Tibial nerve (tissue), 4 donors: ENCODE measurements around the gene TMEM53.
A peak's percentile ranks its signal among the peaks of the same experiment; 100 is the strongest.

Experiments
- EP300 ChIP-seq, 2 donors: sonication (generic); formaldehyde crosslinking; IDR thresholded peaks; one replicate each; pipeline ENCODE4 v1.6.1; 2017; ENCODE audit warnings: antibody characterized with exemption in 2 of 2, mild to moderate bottlenecking in 1 of 2
- POLR2A ChIP-seq, 2 donors: fragments of 450-650 bp; IDR thresholded peaks; one replicate each; pipeline ENCODE4 v1.6.1; 2017; ENCODE audit warnings: antibody characterized with exemption in 2 of 2, mild to moderate bottlenecking in 2 of 2, moderate library complexity in 2 of 2
- TF ChIP-seq, protein P1 (sequence below), 5 experiments: fragments of 200-600 bp in 3 of 5; fragments of 450-650 bp in 2 of 5; sonication (generic) in 3 of 5; IDR thresholded peaks; one replicate each; pipeline ENCODE4 v1.5.1; 2016 to 2019; ENCODE audit warnings: antibody characterized with exemption in 5 of 5, mild to moderate bottlenecking in 3 of 5, moderate library complexity in 2 of 5

- TF ChIP-seq POLR2A (IDR thresholded peaks at IDR 0.05) = no peak
- TF ChIP-seq, protein P1, sequence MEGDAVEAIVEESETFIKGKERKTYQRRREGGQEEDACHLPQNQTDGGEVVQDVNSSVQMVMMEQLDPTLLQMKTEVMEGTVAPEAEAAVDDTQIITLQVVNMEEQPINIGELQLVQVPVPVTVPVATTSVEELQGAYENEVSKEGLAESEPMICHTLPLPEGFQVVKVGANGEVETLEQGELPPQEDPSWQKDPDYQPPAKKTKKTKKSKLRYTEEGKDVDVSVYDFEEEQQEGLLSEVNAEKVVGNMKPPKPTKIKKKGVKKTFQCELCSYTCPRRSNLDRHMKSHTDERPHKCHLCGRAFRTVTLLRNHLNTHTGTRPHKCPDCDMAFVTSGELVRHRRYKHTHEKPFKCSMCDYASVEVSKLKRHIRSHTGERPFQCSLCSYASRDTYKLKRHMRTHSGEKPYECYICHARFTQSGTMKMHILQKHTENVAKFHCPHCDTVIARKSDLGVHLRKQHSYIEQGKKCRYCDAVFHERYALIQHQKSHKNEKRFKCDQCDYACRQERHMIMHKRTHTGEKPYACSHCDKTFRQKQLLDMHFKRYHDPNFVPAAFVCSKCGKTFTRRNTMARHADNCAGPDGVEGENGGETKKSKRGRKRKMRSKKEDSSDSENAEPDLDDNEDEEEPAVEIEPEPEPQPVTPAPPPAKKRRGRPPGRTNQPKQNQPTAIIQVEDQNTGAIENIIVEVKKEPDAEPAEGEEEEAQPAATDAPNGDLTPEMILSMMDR (IDR thresholded peaks at IDR 0.05) = peak; percentile 88 to 96 (median 92)
- no peak for TF ChIP-seq EP300 (IDR thresholded peaks at IDR 0.05)
These were observed 21.7 kb downstream of the TMEM53 start for GRCh38 chr1:44652445-44653106.
